Renal pelvis (tissue), 4 donors: ENCODE measurements around the gene HDHD5. TPM values are rescaled to one million over a fixed set of nuclear protein-coding genes. Genes with fewer than 3 reads are reported as not detected.
"Not testable (repeated sequence)": the region's sequence is repeated elsewhere in the genome, so short reads cannot be mapped to it uniquely, and the experiment has no call there.

Experiments used
- DNase-seq: peaks from one replicate; pipeline ENCODE4 v3.0.0-alpha.2; 2013
- polyA plus RNA-seq, 3 donors: library from polyadenylated mRNA; unstranded; fragments of 120-200 nt; gene quantifications; one replicate each; pipeline ENCODE4 v1.2.1, GENCODE V29; 2013; ENCODE audit not compliant: insufficient read length in 3 of 3

Gene HDHD5
- polyA plus RNA-seq, 3 donors = 38.7 to 46.6 (median 44.7) TPM

DNA sequence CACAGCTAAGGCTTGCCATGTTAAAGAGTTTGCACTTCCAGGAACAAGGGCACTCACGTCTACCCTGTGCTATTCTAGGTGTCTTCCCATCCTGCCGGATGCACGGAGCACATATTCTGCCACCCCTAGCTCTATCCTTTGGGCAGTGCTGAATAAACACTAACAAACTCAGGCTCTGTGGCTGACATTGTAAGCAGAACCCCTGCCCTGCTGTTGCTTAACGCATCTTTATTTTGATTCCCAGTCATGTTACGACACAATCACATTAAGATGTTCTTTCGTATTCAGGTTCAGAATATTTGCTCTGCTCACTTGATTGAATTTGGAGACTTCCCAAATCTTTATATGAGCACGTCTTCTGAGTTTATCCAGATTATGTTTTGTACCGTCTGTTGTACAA lies 3.7 kb upstream of the HDHD5 start:
- DNase-seq = no peak

DNA sequence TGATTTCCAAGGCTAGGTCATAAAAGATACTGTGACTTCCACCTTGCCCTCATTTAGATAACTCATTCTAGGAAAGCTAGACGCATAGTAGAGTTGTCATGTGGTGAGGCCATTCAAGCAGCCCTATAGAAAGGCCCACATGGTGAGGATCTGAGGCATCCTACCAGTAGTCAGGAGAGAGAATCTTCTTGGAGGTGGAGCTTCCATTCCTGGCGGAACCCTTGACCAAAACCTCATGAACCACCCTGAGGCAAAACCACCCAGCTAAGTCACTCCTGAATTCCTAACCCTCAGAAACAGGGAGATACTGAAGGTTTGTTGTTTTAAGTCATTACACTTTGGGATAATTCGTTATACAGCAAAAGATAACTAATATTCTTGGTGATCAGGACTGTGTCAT lies 2.9 kb upstream of the HDHD5 start:
- DNase-seq = no peak

DNA sequence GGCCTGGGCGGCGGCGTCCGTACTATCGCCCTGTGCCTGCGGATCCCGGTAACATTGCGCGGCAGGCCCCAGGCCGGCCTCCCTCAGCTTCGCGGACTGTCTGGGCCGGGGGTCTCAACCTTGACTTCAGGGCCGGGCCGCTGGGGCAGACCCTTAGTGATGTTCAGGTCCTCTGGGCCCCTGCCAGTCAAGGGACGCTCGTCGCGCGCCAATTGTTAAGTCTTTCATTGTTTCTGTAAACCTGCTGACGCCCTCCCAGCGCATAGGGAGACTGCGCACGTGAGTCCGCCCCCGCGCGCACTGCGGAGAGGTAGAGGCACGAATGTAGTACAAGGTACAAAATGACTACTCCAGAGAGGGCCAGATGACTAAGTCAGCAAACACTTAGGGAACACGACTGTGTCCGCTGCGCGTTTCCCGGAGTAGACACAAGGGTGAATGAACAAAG lies 451 bp upstream of the HDHD5 start:
- DNase-seq = peak; percentile 38

DNA sequence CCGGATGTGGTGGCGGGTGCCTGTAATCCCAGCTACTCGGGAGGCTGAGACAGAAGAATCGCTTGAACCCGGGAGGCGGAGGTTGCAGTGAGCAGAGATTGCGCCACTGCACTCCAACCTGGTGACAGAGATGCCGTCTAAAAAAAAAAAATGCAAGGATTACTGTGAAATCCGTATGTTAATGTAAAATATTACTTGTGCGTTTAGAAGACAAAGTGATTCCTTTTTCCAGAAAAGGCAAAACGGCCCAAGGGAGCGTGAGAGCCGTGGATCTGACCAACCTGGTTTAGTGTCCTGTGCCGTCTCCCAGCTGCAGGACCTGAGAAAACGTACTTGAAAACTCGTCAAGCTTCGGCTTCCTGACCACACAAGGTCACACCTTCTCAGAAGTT lies 905 bp downstream of the HDHD5 start:
- no peak for DNase-seq

DNA sequence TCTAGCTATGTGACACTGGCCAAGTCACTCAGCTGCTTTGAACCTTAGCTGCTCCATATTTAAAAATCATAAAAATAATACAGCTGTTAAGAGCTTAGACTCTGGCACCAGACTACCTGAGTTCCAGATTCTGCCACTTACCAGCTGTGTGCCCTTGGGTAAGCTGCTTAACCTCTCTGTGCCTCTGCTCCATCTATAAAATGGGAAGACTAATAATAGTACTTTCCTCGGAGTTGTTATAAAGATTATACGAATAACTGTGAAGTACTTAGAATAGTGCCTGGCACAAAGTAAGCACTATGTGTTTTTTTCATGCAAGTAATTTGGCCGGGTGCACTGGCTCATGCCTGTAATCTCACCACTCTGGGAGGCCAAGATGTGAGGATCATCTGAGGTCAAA lies 1.4 kb downstream of the HDHD5 start:
- DNase-seq = no peak

DNA sequence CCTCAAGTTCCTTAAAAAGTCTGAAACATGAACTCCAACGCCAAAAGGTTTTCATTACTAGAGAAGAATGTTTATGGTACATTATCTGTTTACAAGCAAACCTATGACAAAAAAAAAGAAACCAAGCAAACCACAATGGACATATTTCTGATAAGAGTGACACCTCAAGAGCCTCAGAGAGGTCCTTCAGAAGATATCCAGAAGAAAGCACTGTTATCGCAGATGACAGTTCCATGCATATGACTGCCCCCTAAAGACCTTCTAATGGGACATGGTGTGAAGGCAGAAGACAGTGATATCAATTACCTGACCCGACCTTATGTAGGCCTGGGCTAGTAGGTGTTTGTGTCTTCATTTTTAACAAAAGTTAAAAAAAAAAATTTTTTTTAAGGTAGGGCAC lies 3.1 kb downstream of the HDHD5 start:
- DNase-seq = no peak

DNA sequence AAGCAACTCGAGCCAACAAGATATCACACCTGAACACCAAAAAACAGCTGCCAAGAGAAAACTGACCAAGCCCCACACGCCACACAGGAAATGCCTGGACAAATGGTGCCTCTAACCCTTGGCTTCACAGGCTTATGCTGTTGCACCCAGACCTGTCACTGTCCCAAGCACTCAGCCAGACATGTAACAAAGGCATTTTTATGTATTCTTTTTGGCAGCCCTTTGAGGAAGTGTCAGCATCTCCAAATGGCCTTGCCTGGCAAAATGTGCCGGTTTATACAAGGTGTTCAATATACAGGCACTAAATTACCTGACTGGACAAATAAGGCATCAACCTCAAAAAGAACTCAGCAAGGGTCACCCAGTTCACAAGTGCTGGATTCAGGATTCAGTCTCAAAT lies 6.1 kb downstream of the HDHD5 start:
- DNase-seq = no peak

DNA sequence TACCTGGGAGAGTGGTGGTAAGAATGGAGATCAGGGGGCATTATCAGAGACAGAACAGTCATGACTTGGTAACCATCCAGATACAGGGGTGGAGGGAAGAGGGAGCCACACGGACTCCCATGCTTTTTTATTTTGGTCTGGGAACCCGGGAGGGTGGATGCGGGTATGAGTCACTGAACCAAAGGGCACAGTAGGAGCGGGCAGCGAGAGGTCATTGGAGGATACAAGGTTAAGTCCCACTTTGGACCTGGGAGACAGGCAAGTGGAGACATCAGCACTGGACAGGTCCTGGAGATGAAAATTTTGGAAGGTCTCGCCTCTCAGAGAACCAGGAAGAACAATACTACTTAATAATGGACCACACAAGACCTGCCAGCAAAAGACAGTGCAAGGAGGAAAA lies 6.7 kb downstream of the HDHD5 start:
- no peak for DNase-seq

DNA sequence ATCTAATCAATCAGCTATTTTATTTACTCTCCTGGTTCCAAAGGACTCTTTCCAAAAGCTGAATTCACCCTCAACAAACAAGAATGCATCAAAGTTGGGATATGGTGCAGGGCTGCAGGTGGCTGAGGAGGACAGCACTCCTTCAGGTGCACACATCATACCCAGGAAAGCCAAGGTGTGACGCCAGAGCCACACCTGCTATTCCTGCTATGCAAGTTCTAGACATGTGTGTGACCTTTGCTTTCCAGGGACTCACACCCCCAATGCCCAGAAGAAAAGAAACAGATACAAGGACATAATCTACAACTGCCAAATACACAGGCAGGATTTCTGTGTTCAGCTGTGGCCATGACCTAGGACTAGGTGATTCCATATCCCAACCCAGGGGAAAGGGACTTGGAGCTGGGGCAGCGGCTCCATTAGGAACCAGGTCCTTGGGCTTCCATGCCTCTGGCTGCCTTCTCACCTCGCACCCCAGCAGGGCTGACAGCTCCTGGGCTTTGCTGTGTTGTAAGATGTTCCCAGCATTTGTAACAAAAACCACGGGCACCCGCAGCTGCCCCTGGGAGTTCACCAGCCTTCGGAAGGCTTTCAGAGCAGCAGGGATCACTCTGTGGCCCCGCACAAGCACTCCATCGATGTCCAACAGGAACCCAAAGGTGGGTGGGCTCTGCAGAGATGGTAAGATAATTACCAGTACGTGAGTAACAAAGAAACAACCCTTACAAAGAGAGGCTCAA lies 9.8 kb downstream of the HDHD5 start:
- no peak for DNase-seq

DNA sequence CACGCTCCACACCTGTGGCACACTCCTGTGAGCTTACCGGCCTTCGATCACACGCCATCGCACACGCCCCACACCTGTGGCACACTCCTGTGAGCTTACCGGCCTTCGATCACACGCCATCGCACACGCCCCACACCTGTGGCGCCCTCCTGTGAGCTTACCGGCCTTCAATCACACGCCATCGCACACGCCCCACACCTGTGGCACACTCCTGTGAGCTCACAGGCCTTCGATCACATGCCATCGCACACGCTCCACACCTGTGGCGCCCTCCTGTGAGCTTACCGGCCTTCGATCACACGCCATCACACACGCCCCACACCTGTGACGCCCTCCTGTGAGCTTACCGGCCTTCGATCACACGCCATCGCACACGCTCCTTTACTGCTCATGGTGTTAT lies 11.6 kb downstream of the HDHD5 start:
- DNase-seq = not testable (repeated sequence)

DNA sequence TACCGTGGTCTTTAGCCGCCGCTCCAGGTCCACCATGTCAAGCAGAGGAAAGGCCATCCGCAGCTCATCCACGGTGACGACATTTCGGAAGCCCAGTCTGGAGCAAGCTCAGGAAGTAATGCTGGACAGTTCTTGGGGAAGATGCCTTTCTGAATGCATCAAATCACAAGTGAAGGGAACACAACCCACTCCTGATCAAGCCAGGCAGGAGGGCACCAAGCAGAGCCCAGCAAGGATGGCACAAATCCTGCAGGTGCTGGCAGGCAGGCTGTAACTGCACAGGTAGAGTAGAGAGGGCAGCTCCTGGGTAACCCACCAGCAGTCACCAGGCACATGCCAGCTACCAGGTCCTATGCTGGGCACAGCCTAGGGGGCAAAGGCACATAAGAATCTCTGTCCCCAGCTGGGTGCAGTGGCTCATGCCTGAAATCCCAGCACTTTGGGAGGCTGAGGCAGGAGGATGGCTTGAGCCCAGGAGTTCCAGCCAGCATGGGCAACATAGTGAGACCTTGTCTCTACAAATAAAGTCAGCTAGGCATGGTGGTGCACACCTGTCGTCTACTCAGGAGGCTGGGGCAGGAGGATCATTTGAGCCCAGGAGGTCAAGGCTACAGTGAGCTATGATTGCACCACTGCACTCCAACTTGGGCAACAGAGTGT lies 13.9 kb downstream of the HDHD5 start:
- no peak for DNase-seq

DNA sequence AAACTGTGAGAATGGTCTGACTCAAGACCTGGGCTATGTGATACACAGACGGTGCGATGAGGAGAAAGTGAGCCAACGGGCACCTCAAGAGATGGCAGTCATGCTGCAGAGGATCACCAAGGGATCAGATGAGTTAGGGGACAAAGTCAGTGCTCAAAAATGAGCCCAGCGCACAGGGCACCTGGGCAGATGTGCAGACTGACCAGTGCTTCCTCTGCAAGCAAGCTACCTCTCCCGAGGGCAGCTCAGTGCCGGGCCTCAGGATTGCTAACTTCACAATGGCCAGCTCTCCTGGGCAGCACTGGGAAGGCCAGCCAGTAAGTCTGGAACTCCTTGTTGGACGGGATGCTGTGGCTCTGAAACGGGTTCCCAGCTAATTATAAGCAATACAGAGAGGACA lies 15.3 kb downstream of the HDHD5 start:
- no peak for DNase-seq

DNA sequence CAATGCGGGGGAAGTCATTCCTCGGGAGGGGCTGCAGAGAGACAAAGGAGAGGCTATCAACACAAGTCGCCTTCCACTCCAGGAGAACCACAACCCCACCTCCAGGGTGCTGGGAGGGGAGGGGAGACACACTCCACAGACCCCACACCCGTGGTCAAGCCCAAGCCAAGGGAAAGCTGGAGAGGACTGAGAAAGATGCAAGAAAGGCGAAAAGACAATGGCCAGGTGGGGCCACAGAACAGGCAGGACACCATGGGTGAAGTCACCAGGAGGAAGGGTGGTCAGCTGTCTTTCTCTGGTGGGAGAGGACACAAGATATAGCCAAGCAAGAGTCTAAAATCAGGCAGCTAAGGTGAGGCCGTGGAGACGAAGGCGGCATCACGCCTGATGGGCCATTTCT lies 16.0 kb downstream of the HDHD5 start:
- DNase-seq = no peak

DNA sequence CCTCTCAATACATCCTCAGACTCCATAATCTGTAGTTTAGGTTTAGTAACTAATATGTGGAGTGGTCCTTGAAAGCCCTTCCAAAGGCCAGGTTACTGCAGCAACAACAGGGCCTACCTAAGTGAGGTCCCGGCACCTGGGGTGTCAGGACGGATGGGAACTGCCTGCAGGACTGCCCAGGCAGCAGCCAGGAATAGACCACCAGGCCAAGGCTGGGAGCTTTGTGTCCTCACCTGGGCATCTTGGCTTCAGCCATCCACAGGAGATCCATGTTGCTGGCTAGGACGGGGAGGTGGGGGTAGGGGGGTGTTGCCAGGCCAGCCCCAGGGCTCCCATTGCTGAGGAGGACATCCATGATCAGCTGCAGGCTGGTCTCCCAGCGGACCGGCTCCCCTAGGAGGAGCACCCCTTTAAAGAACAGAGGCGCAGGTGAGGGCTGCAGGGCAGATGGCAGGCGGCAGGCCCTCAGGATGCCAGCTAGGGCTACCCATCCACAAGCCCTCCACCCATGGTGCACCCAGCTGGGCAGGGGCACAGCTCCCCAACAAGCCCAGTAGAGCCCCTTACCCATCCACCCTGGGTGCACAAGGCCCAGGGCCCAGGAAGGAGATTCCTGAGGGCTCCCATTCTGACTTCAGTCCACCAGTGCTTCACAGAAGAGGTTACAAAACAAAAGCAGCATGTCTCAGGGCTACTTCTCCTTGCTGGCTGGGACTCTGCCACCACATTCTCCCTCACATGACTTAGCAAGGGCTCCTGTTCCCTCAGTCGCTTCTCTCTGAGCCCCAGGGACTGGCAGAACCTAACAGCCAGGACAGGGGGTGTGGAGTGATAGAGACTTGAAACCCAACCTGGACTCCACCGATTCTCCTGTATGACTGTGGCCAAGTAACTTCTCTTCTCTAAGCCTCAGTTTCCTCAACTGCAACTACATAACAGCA lies 18.0 kb downstream of the HDHD5 start:
- DNase-seq = no peak

DNA sequence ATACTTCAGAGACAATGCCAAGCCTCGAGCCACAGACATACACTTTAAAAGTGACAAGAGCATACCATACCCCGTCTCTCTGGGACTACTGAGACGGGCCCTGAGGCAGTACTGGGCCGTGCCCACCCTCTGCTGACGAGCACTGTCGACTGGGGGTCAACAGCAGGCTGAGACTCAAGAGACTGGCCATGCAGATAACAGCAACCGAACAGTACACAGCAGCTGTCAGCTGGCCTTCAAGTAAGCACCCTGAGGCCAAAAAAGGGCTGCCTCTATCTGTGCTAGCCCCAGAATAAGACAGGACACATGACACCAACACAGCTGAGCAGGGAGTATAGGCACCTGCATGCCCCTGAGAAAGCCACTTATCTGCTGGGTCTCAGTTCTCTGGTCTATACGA lies 19.1 kb downstream of the HDHD5 start:
- DNase-seq = no peak

DNA sequence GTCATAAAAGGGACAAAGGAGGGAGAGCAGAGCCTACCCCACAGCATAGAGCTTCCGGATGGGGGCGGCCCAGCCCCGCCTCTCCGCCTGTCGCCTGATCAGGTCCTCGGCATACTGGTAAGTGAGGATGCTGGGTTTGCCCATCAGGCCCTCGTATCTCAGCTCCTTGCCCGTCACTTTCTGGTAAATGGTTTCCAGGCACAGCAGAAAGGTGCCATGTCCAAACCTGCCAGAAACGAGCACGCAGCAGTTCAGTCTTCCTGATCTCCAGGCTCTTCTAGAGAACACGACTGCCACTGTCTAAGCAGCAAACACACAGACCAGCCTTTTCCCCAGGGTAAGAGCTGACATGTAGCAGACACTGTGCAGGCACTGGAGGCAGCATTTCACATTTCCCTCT lies 20.6 kb downstream of the HDHD5 start:
- no peak for DNase-seq

DNA sequence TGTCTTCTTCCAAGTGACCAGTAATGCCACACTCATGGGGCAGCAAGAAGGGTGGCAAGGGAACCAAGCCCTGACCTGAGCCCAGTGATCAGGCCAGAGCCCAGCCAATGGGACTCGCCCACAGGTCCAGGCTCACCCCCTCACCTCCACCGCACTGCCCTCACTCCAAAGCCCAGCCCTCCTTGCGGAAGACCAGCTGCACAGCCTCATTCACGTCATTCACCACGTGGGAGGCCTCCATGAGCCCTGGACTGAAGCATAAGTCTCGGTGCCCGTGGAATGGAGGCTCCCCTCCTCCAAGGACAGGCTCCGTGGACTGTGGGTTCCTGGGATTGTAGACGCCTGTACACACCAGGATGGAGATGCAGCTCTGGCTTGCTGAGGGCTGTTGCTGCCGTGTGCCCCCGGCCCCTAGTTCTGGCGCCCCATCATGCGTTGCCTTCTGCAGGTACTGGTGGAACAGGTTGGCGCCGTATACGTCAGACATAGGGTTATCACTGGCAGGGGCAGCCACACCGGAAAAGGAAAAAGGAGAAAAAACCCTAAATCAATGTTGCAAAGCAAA lies 21.1 kb downstream of the HDHD5 start:
- DNase-seq = no peak

DNA sequence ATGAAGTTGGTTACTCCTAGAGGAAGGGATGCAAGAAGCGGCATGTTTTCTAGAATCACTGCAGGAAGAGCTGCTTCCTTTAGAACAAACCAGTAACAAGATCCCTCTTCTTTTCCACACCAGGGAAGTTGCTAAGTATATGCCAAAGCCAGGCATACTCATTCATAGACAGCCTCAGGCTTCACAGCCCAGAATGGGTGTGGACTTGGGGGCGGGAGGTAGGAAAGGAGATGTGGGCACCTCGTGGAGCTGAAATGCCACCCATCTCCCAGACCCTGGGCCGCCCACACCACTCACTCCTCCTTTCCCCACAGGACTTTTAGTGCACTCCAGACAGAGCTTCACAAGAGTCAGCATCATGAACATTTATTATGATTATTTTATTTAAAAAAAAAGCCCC lies 21.9 kb downstream of the HDHD5 start:
- no peak for DNase-seq

DNA sequence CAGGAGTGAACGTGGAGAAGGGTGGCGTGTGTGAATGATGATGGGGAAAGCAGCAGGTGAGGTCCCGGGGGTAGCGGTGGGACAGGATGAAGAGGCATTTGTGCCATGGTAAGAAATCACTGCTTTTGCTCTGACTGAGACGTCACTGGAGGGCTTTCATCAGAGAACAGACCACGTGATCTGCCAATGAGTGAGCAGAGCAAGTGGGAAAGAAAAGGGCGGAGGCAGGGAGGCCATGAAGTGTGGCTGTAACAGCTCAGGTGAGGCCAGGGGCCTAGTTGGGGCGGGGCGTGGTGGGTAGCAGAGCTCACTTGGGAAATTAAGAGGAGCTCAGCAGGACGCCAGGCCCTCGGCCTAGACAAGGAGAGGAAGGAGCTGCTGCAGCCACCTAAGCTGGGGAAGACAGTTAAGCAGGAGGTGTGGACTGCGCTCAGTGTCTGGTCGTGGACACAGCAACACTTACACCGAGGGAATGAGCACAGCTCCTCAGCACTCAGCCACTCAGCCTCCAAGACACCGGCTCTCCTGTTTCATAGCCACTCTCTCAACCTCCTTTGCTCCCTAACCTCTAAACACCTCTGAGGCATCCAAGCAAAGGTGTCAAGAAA lies 23.8 kb downstream of the HDHD5 start:
- DNase-seq = no peak

DNA sequence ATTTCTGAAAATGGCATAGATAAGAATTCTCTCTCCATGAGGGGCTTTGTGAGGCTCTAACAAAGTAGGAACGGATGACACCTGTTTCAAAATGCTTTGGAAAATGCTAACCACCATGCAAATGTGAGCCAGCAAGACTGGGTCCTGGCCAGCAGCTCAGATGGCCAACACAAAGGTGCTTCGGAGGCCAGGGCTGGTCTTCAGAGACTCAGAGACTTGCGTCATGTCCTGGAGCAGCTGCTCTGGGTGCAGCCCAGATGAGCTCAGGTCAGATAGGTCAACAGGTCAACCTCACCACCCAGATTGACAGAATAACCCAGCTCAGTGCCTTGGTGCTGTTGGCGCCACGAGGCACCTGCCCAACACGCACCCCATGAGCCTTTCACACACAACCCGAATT lies 25.9 kb downstream of the HDHD5 start:
- DNase-seq = no peak

DNA sequence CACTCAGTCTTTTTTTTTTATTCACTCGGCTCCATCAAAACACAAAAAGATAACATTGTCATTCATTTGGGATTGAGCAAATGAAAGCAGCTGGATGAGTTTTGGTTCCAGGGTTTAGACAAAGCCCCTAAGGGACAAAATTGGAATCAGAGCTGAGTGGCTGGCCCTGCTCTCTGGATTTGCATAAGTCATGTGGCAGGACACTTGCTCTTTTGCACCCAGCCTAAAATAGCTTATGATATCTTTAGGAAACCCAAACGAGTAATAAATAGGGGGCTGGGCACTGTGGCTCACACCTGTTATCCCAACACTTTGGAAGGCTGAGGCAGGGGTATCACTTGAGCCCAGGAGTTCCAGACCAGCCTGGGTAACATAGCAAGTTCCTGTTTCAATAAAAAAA lies 27.0 kb downstream of the HDHD5 start:
- DNase-seq = no peak

DNA sequence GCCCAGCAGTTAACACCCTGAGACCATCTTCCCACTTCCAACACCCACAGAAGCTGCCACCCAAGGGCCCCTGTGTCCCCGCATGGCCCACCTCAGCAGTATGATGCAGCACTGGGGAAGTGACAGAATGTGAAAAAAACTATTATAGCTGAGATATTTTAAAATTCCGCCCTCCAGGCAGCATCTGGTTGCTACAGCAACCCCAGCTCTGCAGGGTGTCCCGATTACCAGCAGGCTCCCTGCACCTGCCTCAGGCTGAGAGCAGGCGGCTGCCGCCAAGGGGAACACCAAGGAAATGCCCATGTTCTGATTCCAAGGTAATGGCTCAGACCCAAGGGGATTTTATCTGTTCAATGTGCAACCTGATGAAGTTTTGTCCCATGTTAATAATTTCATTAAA lies 27.4 kb downstream of the HDHD5 start:
- DNase-seq = no peak
